Stimulated activated CD4-positive, alpha-beta T cell treated with anti-CD3 and anti-CD28 coated beads, TNF-alpha, amount 100 ng/mL, for 24 hours (primary cell): ENCODE data around the gene DNAJC12.
"Not testable (repeated sequence)": the region's sequence is repeated elsewhere in the genome, so short reads cannot be mapped to it uniquely, and the experiment has no call there.

Source experiments
- DNase-seq, 3 experiments: peaks; one replicate each; pipeline ENCODE4 v3.0.0-alpha.2; 2020; ENCODE audit warnings: low read depth in 3 of 3

DNAJC12 gene

DNA sequence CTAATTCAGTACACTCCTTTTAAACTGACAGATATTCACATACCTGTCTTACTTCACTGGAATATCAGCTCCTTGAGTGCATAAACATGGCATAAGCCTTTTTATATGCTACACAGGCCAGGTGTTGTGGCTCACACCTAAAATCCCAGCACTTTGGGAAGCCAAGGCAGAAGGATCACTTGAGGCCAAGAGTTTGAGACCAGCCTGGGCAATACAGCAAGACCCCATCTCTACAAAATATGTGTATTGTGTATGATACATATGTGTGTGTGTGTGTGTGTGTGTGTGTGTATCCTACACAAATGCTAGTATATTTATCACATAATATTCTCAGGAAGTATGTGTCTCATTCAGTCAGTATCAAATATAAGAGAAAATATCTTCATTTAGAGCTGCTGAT, 45.3 kb downstream of the DNAJC12 start:
- no peak for DNase-seq

DNA sequence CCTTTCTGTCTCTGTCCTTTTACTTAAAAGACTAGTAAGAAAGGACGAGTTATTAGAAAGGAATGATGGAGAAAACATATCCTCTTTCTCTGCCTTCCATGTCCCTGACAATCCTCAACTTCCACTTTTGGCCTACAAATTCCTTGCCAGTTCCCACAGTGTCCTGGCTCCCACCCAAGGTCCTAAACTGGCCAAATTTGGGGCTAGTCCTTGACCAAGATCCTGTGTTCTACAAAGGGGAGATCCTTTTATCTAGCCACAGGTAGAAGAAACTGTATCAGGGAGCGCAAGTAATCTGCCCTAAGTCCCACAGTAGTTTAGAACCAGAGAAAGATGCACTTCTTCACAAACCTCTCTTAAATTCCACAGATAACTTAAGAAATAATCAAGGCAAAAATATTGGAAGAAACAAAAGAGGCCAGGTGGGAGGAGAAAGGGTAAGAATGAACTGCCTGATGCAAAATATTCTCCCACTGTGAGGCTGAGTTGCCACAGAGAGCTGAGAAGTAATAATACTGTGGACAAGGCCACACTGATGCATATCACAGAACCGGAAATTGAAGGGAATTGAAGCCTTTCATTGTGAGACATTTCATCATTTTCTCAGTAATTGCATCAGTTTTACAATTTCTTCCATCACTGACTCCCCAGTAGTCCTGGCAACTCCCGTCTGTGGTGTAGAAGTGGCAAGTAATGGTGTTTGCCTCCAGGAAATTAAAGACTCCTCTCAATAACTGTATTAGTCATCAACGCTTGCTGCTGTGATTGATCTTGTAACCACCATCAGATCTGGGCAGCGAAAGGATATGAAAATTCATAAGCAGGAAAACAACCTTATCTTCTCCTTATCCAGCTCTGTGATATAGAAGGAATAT, 47.2 kb downstream of the DNAJC12 start:
- DNase-seq: peak in 1 of 3 experiments; percentile 12

DNA sequence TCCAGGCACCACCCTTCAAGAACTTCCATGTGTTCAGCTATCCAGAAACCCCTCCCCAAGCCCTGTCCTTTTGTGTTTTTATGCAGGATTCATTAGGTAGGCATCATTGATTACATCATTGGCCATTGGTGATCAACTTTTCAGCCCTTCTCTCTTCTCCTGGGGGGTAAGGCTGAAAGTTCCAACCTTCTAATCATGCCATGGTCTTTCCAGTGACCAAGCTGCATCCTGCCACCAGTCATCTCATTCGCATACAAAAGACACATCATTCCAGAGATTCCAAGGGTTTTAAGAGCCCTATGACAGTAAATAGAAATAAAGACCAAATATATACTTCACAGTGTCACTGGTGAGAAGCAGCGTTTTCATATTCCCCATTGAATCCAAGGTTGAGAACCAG, 48.2 kb downstream of the DNAJC12 start:
- no peak for DNase-seq

DNA sequence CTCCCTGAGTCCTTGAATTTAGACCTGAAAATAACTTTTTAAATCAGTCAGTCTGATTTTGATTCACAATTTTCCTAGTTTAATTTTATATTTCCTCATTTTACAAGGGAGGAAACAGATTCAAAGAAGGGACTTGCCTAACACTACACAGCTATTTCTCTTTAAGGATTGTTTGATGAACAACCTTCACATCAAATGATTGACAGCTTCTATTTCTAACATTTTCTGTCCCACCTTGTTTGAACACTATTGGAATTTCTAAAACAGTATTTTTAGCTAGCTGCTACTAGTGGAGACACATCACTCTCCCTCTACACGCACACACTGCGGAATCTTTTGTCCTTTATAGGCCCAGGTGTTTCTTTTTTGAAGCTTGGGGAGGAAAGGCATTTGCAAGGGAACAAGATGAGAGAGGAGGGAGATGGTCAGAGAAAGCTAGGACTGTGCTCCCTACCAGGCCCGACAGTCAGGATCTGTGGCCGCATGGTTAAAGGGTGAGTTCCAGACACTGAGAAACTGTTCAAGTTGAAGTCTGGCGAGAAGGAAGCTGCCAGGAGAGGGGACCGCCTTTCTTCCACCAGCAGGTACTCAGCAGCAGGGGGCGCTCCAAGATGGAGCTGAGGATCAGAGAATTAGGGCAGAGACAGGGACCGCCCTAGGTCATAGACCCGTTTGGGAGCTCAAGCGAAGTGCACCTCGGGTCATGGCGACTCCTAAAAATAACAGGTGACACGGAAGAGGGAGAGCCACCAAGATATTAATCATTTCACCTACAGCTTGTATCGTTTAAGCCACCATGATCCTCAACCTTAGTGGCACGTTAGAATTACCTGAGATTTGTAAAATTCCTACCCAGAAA, 49.7 kb downstream of the DNAJC12 start:
- DNase-seq: peak; percentile 62 to 78 (median 65)

DNA sequence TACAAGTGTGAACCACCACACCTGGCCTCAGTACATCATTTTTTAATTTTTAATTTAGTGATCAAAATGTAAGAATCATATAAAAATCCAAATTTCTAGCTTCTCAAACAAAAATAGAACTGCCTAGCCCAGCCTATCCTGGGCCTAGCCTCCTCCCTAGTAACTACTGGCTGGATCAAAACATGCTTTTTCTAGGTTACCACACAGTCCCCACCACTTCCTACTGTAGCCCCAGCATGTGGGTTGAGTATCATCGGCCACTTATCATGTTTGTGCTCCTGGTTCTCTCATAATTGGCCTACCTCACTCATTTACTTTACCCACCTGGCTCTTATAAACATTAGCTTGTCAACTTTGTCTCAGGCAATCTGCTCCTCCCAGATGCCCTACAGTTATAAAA, 52.9 kb downstream of the DNAJC12 start:
- no peak for DNase-seq

DNA sequence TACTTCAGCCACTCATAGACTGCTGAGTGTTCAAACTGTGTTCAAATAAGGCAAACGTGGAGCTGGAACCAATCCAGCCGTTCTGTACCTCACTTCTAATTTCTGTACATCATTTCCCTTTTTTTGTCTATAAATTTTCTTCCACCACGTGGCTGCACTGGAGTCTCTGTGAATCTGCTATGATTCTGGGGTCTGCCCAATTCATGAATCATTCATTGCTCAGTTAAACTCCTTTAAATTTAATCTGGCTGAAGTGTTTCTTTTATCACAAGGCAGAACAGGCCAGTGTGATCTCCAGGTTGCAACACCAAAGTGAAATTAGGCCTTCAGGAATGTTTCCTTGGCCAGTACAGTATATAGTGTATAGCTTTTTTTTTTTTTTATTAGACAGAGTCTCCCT, 53.5 kb downstream of the DNAJC12 start:
- no peak for DNase-seq

DNA sequence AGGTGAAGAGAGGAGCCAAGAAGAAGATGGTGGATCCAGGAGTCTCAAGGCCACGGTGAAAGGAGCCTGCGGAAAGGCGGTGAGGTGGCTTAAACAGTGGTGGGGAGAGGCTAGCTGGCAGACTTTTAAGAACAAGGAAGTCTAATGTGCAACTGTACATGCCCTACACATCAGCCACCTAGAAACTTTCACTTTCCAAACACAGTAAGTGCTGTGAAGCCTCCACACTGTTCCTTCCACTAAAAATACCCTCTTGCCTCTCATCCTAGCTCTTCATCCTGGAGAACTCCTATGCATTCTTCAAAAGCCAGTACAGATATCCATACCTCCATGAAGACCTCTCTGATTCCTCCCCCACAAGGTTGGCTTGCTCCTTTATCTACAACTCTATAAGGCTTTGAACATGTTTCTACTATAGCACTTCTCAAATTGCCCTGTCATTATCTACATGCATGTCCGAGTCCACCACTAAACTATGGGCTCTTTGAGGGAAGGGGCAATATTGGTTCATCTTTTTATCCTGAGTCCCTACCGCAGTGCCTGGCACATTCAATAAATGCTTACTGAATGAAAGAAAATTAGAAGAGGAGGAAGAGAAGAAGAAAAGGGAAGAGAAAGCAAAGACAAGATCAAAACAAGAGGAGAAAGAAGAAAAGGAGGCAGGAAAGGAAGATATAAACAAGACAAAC, 54.2 kb downstream of the DNAJC12 start:
- no peak for DNase-seq

DNA sequence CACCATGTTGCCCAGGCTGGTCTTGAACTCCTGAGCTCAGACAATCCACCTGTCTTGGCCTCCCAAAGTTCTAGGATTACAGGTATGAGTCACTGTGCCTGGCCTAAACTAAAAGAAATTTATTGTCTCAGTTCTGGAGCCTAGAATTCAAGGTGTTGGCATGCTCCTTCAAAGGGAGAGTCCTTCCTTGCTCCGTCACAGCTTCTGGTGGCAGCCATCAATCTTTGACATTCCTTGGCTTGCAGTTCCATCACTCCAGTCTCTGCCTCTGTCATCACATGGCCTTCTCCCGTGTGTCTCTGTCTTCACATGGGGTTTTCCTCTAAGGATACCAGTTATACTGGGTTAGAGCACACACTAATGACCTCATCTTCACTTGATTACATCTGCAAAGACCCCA, 55.5 kb downstream of the DNAJC12 start:
- DNase-seq: no peak

DNA sequence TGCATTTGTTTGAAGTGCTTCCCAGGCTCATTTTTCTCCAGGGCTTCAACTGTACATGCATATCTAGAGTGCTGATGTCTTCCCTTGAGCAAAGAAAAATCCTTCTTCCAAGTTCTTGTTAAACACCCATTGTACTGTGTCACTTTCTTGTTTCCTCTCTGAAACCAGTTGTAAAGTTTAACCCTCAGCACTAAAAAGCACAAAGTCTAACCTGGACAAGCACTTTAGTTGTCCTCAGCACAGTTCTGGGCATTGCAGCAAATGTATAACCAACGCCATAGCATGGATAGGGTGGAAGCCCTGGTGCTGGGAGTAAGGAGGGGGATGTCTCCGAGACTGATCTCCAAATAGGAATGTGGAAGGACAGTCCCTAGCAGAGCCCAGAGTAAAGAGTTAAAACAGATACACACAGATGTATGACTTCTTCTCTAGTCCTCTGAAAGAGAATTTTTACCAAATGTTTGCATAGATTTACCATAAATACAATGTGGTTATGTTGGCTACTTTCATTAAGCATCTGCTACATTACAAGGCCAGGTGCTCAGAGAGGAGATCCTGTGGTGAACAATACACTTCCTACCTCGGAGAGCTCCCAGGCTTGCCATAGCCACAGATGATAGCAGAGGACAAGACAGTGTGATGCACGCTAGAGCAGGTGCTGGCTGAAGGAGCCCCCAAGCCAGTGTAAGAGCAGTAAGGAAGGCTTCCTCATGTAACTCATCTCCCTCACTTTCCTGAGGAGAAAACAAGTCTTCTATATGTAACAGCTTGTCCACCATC, 57.0 kb downstream of the DNAJC12 start:
- no peak for DNase-seq

DNA sequence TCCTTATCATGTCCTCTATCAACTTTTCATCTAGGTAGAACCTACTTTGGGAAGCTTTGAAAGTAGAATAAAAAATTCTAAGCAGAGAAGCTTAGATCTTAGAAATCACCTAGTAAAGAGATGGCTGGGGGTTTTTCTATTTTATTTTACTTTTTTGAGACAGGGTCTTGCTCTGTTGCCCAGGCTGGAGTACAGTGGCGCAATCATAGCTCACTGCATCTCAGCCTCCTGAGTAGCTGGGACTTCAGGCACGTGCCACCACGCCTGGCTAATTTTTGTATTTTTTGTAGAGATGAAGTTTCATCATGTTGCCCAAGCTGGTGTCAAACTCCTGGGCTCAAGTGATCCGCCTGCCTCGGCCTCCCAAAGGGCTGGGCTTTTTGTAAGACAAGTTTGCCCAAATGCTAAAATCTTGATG, 57.8 kb downstream of the DNAJC12 start:
- not testable (repeated sequence) for DNase-seq

DNA sequence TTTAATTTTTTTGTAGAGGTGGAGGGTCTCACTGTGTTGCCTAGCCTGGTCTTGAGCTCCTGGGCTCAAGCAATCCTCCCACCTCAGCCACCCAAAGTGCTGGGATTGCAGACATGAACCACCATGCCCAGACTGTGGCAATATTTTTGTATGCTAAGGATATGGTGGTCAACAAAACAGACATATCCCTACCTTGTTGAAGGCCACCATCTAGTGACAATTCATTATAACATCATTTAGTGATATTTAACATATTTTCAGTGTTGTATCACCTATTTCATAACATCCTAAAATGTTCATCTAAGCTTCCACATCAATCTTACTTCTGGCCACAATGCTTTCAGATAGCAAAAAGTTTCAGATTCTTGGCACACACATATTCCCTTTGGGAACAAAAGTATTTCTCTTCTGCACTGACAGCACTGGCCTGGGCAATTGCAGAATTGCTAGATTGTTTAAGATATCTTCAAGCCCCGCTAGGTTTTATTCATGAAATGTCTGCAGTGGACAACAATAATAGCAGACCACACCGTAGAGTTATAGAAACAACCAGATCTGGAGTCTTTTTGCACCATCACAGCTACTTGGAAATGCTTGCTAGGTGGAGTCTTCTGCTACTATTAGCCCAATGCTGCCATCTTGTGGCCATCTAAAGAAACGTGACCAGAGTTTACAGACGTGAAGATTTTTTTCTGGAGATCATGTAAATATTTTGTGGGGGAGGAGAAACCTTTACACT, 58.4 kb downstream of the DNAJC12 start:
- DNase-seq: peak; percentile 29 to 71 (median 40)

DNA sequence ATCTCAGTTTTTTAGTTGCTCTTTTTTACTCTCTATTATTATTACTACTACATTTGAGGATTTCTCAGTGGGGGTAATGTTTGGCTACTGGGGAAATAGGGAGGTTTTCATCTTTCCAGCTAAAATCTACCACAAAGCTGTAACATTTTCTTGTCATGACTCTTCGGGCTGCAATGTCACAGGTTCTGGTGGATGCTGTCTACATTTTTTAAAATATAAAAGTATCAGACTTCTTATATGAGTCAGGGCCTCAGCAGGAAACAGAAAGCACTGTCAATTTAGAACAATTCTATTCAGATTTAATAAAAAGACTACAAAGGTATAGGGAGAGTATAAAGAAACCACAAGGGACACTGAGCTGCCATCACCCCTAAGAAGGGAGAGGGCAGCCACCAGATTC, 61.6 kb downstream of the DNAJC12 start:
- no peak for DNase-seq

DNA sequence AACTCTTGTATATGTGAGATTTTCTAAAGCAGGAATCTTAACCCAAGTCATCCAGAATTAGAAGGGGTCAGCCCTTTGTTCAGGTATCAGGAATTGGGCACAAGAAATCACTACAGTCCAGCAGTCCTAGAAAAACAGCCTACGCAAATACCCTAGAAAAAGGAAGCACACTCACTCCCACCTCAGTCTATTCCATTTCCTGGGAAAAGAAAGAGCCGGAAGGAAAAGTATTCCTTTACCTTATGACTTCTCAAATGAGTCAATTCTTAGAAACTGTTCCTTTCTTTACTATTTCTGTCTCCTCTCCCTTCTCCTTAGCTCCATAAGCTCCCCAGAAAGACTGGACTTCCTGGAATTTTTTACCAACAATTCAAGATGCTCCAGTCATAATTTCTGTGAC, 62.7 kb downstream of the DNAJC12 start:
- no peak for DNase-seq

DNA sequence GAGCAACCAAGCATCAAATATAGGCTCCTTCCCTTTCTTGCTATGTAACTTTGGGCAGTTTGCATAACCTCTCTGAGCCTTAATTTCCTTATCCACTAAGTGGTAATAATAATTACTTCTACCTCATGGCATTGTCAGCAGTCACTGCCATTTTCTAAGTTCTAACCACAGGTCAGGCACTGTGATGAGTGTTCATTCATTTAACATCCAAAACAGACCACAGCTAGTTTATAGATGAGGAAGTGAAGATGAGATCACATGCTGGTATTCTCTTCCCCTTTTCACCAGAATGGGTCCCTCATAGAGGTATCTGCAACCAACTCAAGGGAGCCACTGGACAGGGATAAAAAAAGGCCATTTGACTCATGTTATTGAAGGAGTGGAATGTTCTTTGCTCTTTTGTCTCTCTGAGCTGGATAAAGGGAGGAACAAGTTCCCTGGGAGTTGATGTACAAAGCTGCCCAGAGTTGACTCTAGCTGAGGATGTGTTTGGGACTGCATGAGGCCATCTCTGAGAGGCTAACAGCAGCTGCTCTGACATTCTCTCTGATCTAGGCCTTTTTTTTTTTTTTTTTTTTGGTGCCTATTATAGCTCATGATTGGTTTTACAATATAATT, 65.0 kb downstream of the DNAJC12 start:
- no peak for DNase-seq

DNA sequence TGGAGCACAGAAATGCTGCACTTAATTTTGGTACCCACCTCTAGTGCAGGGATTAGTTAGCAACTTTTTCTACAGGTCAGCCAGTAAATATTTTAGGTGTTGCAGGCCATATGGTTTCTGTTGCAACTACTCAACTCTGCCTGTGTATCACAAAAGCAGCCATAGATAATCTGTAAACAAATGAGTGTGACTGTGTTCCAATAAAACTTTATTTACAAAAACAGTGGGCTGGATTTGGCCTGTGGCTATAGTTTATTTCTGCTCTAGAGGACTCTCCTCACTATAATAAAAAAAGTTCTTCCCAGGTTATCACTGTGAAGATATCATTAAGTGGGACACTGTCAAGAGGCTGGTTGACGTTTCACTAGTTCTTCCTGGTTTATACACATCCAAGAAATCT, 65.8 kb downstream of the DNAJC12 start:
- no peak for DNase-seq

DNA sequence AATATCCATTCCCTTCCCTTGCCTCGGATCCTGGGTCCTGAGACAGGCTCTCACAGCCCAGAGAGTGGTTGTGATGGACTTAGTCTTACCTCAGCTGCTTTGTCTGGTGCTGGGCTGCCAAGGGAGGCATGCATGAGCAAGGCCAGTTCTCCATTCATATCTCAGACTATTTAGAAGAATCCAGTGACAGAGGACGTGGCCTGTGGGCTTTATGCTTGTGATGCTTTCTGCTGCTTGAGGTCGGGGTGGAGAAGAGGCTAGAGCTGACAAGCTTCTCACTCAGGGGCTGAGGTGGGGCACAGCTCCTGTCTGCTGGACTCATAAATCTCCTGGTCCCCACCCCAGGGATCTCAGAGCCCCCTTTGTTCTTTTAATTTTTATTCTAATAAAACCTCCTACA, 66.8 kb downstream of the DNAJC12 start:
- DNase-seq: no peak

DNA sequence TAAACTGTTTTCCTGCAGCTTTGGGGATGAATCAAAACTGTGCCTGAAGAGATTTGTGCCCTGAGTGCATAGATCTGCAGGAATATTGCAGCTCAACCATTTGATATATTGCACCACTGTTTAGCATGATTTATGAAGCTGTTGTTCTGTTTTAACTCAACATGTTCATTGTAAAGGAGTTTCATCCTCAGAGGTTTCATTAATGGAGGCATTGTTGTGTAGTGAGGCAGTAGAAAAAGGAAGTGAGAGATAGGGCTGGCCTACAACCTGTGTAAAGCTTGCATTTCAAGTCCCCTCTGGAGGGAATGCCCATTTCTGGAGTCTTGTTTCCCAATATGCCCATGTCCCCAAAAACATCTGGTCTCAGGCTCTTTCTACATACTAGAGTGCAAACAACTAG, 67.5 kb downstream of the DNAJC12 start:
- no peak for DNase-seq

DNA sequence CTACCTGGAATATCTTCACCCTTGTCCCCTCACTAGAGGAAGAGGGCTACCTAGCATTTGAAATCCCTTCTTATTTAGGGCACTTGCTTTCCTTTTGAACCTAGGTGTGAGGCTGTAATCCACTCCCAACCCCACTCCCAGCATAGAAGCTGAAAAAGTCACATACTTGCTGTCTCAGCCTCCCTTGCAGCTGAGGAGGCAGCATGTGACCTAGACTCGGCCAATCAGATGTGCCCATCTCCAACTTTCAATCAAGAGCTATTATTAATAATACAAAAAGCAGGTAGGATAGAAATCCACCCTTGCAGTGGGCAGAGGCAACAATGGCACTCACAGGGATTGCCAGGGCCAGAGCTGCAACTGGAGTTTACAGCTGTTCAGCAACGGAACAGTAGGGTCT, 70.7 kb downstream of the DNAJC12 start:
- DNase-seq: no peak

DNA sequence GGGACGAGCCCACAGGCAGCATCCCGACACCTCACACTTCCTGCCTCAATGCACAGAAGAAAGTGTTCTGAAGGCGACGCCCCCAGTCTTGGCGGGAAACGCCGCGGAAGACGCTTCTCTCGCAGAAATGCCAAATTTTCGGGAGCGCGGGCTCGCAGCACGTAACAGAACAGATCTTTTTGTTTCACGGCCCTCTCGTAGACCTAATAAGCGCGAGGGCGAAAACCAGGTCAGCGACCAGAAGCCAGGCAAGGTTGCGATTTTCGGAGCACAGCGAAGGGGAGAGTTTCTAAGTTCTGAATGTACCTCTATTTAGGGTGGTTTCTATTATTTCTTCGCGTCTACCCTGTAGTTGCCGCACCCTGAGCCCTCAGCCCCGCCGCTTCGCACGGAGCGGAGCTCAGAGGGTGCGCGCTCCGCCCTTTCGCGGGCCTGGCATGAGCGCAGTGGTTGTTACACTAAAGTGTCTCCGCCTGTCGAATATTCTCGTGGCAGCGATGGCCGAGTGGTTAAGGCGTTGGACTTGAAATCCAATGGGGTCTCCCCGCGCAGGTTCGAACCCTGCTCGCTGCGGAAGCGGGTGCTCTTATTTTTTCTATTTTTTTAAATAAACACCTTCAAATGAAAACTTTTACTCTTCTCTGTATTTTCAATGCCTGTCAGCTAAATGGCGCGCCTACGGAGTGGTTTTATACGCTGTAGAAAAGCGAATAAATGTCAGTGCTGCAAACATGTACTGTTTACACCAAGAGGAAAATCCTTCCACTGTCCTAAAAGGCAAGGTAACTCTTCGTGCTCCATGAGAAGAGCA, 73.8 kb downstream of the DNAJC12 start:
- peak; percentile 93 to 96 (median 95) for DNase-seq
